Endometrium (tissue), 2 donors: Measurements from ENCODE around the gene NFKBIL1.
"Not testable (repeated sequence)": the region's sequence is repeated elsewhere in the genome, so short reads cannot be mapped to it uniquely, and the experiment has no call there.

Experiments
- FAIRE-seq: peaks from 2 replicates; lab custom pipeline; 2012; peaks lifted over from hg19 to GRCh38; lab: Jason Lieb, UNC
- donor health status: control.
- donor health status: control.

Gene NFKBIL1

GRCh38 chr6:31534521-31535040 lies 12.8 kb upstream of the NFKBIL1 start:
- no peak for FAIRE-seq

- FAIRE-seq: no peak
Observed at GRCh38 chr6:31535538-31536324, 11.7 kb upstream of the NFKBIL1 start.

GRCh38 chr6:31538805-31539400 lies 8.5 kb upstream of the NFKBIL1 start:
- no peak for FAIRE-seq

GRCh38 chr6:31540640-31541039 lies 6.8 kb upstream of the NFKBIL1 start:
- no peak for FAIRE-seq

GRCh38 chr6:31541059-31541657 lies 6.2 kb upstream of the NFKBIL1 start:
- FAIRE-seq: no peak

- FAIRE-seq: no peak
Observed at GRCh38 chr6:31541658-31542521, 5.5 kb upstream of the NFKBIL1 start, which contains the start of gene DDX39B. DDX39B (minus strand) TSS chr6:31542003; CDS start chr6:31540532, 1,471 bp downstream.

- no peak for FAIRE-seq
Observed at GRCh38 chr6:31543639-31544038, 3.8 kb upstream of the NFKBIL1 start.

GRCh38 chr6:31544676-31545075 lies 2.7 kb upstream of the NFKBIL1 start:
- FAIRE-seq: no peak

GRCh38 chr6:31545291-31545690 lies 2.1 kb upstream of the NFKBIL1 start:
- FAIRE-seq: no peak

- FAIRE-seq: no peak
Observed at GRCh38 chr6:31546339-31546957, 960 bp upstream of the NFKBIL1 start, which contains the start of gene ATP6V1G2. ATP6V1G2 (minus strand) TSS chr6:31546608; CDS start chr6:31546559, 49 bp downstream.

GRCh38 chr6:31547727-31548543 lies 527 bp downstream of the NFKBIL1 start:
- no peak for FAIRE-seq

- FAIRE-seq: no peak
Observed at GRCh38 chr6:31548544-31548873, 1.1 kb downstream of the NFKBIL1 start.

- FAIRE-seq: not testable (repeated sequence)
Observed at GRCh38 chr6:31551371-31551770, 4.0 kb downstream of the NFKBIL1 start.

- no peak for FAIRE-seq
Observed at GRCh38 chr6:31556307-31556706, 8.9 kb downstream of the NFKBIL1 start.

- no peak for FAIRE-seq
Observed at GRCh38 chr6:31557443-31558317, 10.3 kb downstream of the NFKBIL1 start.

- FAIRE-seq: no peak
Observed at GRCh38 chr6:31558318-31558625, 10.9 kb downstream of the NFKBIL1 start.

GRCh38 chr6:31558631-31559500 lies 11.5 kb downstream of the NFKBIL1 start:
- no peak for FAIRE-seq

GRCh38 chr6:31559606-31559957 lies 12.2 kb downstream of the NFKBIL1 start:
- FAIRE-seq: no peak
